HTR-8/SVneo (cell line): Measurements from ENCODE around the gene ABTB1.

Experiments used
- DNase-seq: peaks from one replicate; pipeline ENCODE4 v3.0.0; 2011; ENCODE audit warnings: low spot score, mixed read lengths; ENCODE audit not compliant: insufficient read length
- FAIRE-seq: peaks from 2 replicates; lab custom pipeline; 2011; peaks lifted over from hg19 to GRCh38; lab: Jason Lieb, UNC

ABTB1 gene

GRCh38 chr3:127714866-127715265, 42.1 kb downstream of the ABTB1 start:
- FAIRE-seq (no peak), DNase-seq (no peak)

DNA sequence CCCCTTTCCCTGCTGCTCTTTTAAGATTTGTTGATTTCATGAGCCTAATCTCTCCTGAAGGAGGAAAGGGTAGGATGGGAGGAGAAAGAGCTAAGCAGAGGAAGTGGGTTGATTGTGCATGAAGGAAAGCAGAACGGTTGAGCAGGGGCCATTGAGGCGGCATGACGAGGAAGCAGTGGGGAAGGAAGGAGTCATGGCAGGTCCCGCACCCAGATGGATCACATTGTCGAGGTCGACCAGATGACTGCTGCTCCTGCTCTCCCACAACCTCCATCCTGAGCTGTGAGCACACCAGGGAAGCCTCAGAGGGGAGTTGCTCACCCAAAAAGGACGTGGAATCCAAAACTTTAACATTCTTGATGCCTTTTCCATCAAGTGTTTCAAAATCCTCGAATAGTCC, 42.8 kb downstream of the ABTB1 start:
- DNase-seq (no peak), FAIRE-seq (no peak)

- DNase-seq (no peak), FAIRE-seq (no peak)
Measured at GRCh38 chr3:127716384-127716783, 43.6 kb downstream of the ABTB1 start.

DNA sequence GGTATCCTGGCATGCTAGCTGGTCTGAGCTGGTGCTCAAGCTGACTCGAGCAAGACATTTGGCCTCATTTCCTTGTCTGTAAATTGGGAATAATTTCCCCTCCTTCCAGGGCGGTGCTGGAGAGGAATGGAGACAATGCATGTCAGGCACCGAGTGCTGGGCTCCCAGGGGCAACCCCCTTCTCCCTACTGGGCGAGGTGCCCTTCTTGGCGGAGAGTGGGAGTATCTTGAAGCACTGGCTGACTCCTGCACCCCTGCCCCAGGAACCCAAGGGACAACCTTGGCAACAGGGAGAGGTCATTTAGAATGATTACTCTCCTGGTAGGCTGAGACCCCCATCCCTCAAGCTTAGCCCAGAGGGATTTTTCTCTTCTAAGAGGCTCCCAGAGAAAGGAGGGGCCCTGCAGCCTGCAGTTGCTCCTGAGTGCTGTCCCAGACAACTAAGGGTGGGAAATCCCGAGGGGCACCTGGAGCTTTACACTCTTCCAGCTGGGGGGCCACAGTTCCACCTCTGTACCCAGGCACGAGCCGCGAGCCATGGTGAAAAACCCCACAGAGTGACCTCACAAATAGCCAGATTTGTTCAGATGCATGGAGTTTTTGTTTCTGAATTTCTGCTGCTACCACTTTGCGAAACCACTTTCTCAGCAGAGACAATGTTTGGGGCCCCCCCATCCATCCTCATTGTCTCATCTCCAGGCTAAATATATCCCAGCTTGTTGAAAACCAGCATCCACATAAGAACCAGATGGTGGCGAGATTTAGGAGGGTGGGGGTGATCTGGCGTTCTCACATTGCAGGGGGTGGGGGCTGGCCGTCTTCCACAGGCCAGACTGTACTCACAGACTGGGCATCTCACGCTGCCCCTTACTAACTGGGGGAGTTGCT, 44.8 kb downstream of the ABTB1 start:
- FAIRE-seq (no peak), DNase-seq (no peak)

DNA sequence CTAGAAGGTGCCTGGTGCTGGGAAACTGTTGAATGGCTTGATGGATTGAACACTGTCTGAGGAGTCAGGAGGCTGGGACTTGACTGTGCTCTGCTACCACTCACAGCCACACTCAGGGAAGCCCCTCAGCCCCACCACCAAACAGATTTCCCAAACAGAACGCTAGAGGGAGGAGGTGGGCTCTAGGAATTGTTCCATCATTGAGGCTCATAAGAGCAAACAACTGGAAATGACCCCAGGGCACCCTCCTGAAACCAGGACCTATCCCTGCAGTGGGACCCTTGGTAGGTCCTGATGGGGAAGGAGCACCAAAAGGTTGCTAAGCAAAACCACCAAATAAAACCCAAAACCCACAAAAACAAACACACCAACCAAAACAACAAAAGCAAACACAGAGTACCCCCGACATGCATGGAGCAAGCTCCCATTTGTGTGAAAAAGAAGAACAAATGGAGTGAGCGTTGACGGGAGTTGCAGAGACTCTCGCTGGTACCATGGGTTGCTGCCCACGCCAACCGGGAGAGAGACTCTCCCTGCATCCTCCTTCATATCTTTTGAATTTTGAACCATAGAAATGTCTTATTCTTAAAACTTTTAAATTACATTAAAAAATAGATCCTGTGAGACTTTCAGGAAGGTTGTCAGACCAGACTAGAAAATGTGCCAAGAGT, 45.6 kb downstream of the ABTB1 start:
- FAIRE-seq (no peak), DNase-seq (no peak)

GRCh38 chr3:127718916-127719290, 46.2 kb downstream of the ABTB1 start:
- DNase-seq: no peak
- no peak for FAIRE-seq

DNA sequence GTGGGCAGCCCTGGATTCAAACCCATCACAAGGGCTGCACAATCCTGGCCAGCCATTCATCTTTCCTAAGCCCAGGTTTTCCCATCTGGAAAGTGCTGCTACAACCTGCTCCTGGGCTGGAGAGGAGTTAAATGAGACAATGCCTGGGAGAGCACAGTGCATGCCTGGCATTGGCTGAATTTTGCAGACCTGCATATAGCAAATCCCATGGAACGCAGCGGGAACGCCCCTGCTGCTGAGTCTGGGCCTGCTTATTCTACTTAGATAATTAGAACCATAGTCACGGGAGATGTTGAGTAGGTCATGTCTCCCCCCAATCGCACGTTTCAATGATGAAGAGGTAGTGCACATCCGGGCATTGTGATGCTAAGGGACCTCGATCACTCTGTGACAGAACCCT, 46.6 kb downstream of the ABTB1 start:
- FAIRE-seq (no peak), DNase-seq (no peak)

DNA sequence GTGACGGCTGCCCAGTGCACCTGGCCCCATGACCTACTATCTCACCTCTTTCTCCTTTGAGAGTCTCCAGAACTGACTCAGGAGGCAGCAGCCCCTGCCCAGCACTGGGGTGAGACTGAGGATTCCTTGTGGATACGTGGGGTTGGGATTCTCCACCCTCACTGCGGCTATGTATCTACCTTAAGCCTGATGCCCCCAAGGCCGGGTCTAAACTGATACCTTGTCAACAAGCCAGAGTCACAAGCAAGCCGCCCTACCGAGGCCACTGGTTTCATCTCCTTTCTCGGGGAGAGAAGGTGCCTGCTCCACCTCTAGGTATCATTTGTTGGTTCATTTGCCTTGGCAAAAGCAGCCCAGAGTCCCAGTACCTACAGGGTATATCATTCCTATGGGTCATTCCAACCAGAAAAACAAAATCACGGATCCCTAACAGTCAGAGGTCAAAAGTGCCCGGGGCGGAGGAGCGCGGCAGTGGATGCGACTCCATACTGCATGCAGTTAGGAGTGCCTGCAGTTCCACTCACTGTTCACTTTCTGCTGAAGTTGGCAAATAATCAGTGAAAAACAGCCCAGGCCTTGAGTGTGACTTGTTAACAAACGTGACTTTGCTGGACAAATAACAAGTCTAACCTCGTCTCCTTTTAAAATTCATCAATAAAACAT, 47.5 kb downstream of the ABTB1 start:
- DNase-seq (no peak), FAIRE-seq (no peak)

DNA sequence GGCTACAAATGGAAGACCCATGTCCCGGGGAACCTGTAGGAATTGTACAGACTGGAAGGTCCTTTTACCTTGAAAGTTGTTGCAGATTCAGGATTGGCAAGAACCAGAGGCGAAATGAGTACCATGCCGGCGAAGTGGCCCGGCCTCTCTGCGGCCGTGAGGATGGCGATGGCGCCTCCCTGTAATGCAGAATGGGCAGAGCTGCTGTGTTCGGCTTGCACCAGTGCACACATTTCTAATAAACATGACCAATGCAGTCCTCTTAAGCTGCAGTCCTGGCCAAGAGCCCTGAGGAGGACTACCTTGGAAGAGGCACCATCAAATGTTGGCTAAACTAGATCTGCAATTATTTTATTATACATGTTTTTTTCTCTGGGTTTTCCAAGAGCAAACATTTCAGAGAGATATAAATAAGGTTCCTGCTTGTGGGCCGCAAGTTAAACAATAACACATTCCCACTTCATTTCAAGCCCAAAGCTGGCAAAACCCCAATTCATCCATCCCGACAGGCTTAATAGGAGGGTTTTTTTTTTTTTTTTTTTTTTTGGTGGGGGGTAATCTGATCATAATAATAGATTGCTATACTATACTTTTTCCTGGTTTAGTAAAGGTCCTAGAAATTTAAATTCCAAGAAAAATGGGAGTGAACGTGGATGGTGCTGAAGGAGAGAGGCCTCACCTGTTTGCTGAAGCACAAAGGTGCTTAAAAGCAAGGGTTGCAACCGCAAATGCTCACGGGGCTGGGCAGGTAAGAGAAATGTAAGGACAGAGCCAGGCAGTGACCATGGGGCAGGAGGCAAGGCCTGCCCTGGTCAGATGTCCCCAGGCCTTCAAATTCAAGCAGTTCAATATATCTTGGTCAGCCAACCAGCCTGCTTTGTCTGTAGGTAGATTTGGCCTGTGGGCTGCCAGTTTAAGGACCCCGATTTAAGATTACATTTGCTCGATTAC, 48.5 kb downstream of the ABTB1 start:
- no peak for FAIRE-seq
- DNase-seq: no peak

DNA sequence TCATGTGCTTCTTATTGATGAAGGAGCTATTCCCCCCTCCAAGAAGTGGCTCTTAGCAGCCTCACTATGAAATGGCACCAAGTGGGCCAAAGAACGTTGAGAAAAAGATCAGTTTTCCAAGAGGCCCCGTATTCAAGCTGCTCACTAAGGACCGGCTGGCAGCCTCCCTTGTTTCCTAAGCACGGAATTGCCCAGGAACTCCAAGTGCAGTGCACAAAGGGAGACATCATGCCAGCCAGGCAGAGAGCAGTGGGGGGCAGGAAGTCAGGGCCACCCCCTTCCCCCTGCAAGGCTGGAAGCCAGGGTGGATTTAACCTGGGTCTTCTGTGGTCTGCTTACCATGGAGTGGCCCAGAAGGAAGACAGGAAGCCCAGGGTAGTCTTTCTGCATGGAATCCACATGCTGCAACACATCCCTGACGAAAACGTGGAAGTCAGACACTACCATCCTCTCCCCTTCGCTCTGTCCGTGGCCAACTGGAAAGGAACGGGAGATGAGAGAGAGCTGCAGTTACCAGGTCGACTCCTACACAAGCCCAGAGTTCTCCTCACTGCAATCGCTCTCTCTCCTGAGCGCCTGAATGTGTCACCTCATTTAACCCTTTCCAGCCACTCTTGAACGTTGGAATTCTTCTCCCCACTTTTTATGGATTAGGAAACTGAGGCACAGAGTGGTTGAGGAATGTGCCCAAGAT, 49.5 kb downstream of the ABTB1 start:
- FAIRE-seq: no peak

DNA sequence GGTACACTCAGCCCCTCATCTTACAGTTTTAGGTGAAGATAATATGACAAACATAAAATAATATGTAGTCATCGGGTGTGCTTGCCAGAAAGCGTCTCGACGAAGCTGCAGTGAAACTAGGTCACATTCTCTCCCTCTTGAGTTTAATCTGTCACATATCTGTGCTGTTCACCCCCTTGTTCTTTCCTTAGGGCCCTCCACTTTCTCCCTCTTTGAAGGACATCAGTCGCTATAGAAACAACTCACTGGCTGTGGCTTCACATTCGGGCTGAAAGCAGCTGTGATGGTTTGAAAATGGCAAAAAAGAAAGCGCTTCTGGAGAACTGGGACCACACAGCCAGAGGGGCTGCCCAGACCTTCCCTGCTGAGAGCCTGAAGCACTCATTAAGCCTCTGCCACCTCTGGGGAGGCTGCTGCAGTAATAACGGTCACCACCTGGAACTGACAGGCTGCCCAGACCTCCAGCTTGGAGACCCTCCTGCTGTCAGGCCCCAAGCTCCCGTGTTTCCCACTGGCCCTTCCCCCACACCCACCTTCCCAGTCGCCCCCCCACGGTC, 50.3 kb downstream of the ABTB1 start:
- FAIRE-seq: no peak
- DNase-seq: no peak

More for the DNA sequence above, 49.5 kb downstream of the ABTB1 start:
- no peak for DNase-seq

- FAIRE-seq (no peak), DNase-seq (no peak)
Measured at GRCh38 chr3:127726894-127727293, 54.1 kb downstream of the ABTB1 start.

DNA sequence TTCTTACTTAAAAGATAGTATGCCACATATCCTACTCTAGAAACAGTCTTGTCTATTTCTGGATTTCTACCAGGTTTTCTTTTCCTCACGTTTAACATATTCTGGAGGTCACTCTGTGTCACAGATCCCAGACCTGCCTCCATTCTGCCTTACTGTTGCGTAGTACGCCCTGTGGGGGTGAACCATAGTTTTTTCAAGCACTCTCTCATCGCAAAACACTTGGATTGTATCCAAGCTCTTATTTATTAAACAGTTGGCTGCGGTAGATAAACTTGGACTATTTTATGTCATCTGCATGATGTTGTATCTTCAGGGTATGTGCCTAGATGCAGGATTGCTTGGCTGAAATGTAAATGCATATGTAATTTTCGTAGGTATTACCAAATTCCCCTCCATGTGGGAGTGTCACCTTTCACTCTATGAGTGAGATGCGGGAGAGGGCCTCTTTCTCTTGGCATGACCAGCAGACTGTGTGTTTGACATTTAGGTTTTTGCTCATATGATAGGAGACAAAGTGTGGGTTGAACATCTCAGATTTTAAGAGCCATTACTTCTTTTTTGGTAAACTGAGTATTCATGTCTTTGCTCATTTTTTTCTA, 55.8 kb downstream of the ABTB1 start:
- DNase-seq: no peak
- no peak for FAIRE-seq

- no peak for FAIRE-seq
- DNase-seq: no peak
Measured at GRCh38 chr3:127729556-127730056, 56.9 kb downstream of the ABTB1 start.

- FAIRE-seq (no peak), DNase-seq (no peak)
Measured at GRCh38 chr3:127730171-127730570, 57.4 kb downstream of the ABTB1 start.
